SU-DHL-6 (cell line): ENCODE data around the gene LRRC56.

Experiments used
- CTCF ChIP-seq: fragments of 200-600 bp; sonication (generic); IDR thresholded peaks from one replicate; pipeline ENCODE4 v1.5.1; 2017; ENCODE audit warnings: antibody characterized with exemption, mild to moderate bottlenecking, low read length, moderate library complexity; ENCODE audit not compliant: insufficient read depth, poor library complexity, severe bottlenecking
- EZH2phosphoT487 ChIP-seq: fragments of 200-600 bp; sonication (generic), shearing (Covaris generic); conservative IDR thresholded peaks from 2 replicates; pipeline ENCODE4 v1.6.1; 2018; ENCODE audit warnings: mild to moderate bottlenecking, antibody characterized with exemption, low read length, moderate library complexity, mixed read lengths

- TF ChIP-seq CTCF: no peak
- TF ChIP-seq EZH2phosphoT487: no peak
Measured at GRCh38 chr11:538431-539051, 1.2 kb downstream of the LRRC56 start.
